HCT116 (cell line): ENCODE data around the gene TMEM164. TPM values are rescaled to one million over a fixed set of nuclear protein-coding genes. Genes with fewer than 3 reads are reported as not detected.

Source experiments
- ATAC-seq: fragments of 200-7000 bp; cut with Tn5 transposase; 2 replicates; pipeline ENCODE4 v1.9.1; 2020; ENCODE audit warnings: mild to moderate bottlenecking, moderate library complexity
- BruUV-seq: library from RNA; stranded (reverse); fragments of 400-500 nt; replicated peaks from 2 replicates; lab custom pipeline; 2021; lab: Mats Ljungman, UMichigan
- CTCF ChIA-PET: fragments of 300-600 bp; sonication (Branson Sonifier 250); formaldehyde crosslinking; loops from one replicate; lab custom pipeline; 2021; ENCODE audit warnings: antibody characterized with exemption; lab: Charles Lee
- POLR2A ChIA-PET: fragments of 300-600, 350-600 bp; sonication (Branson Sonifier 250); formaldehyde crosslinking; loops from one replicate; lab custom pipeline; 2021; ENCODE audit warnings: antibody characterized with exemption; lab: Charles Lee
- RAD21 ChIA-PET, 2 experiments: fragments of 300-600 bp; sonication (Branson Sonifier 250); formaldehyde crosslinking; loops; one replicate each; lab custom pipeline; 2023; ENCODE audit warnings: low total read pairs in 2 of 2; ENCODE audit not compliant: uncharacterized antibody in 2 of 2, unreplicated experiment in 2 of 2, low non-redundant PET in 1 of 2; lab: Charles Lee
- DNase-seq: peaks from one replicate; pipeline ENCODE4 v3.0.0-alpha.2; 2010; ENCODE audit warnings: low read depth, low spot score
- H2AFZ ChIP-seq: fragments of 200-600 bp; shearing (Covaris generic), sonication (generic); 2 replicates; pipeline ENCODE4 v1.6.1; 2017; ENCODE audit warnings: low read depth, mixed run types, mixed read lengths, antibody characterized with exemption, low read length; ENCODE audit not compliant: poor library complexity, severe bottlenecking
- H3K27ac ChIP-seq: 2 replicates; pipeline ENCODE4 v1.5.1; 2012; ENCODE audit warnings: low read depth, low read length
- H3K27me3 ChIP-seq: fragments of 200-600 bp; sonication (generic); 2 replicates; pipeline ENCODE4 v1.6.1; 2016; ENCODE audit warnings: mixed run types, low read length, mixed read lengths; ENCODE audit not compliant: insufficient read depth
- H3K36me3 ChIP-seq, 2 experiments: fragments of 200-500 bp in 1 of 2; fragments of 200-600 bp in 1 of 2; sonication (Bioruptor generic) in 1 of 2; sonication (generic) in 1 of 2; 2 replicates each; pipeline versions ENCODE4 v1.5.1 to v1.6.1; 2014 to 2016; ENCODE audit warnings: low read length in 2 of 2, inconsistent platforms in 1 of 2, mixed read lengths in 1 of 2, mixed run types in 1 of 2; ENCODE audit not compliant: insufficient read depth in 2 of 2, control insufficient read depth in 1 of 2
- H3K4me1 ChIP-seq, 2 experiments: fragments of 200-600 bp in 1 of 2; sonication (generic) in 1 of 2; 2 replicates each; pipeline versions ENCODE4 v1.5.1 to v1.6.1; 2012 to 2017; ENCODE audit warnings: low read length in 2 of 2, inconsistent platforms in 1 of 2, mild to moderate bottlenecking in 1 of 2, mixed read lengths in 1 of 2, mixed run types in 1 of 2, moderate library complexity in 1 of 2; ENCODE audit not compliant: insufficient read depth in 2 of 2, control insufficient read depth in 1 of 2
- H3K4me2 ChIP-seq: fragments of 200-600 bp; sonication (generic); 2 replicates; pipeline ENCODE4 v1.6.1; 2017; ENCODE audit warnings: mixed run types, low read length, mixed read lengths
- H3K4me3 ChIP-seq, 2 experiments: fragments of 200-600 bp in 1 of 2; sonication (generic) in 1 of 2; replicated peaks in 1 of 2; 2 replicates each; pipeline ENCODE4 v1.5.1; 2011 to 2016; ENCODE audit warnings: low read length in 2 of 2, control low read depth in 1 of 2, low read depth in 1 of 2, mild to moderate bottlenecking in 1 of 2, mixed read lengths in 1 of 2, mixed run types in 1 of 2
- H3K79me2 ChIP-seq: fragments of 200-600 bp; sonication (generic); 2 replicates; pipeline ENCODE4 v1.6.1; 2017; ENCODE audit warnings: mild to moderate bottlenecking, mixed run types, low read length, moderate library complexity, mixed read lengths; ENCODE audit not compliant: insufficient read depth
- H3K9ac ChIP-seq: fragments of 200-600 bp; sonication (generic); 2 replicates; pipeline ENCODE4 v1.6.1; 2016; ENCODE audit warnings: low read length, mixed read lengths
- H3K9me2 ChIP-seq: fragments of 200-600 bp; sonication (generic), shearing (Covaris generic); 2 replicates; pipeline ENCODE4 v1.6.1; 2017; ENCODE audit warnings: mixed run types, mild to moderate bottlenecking, moderate library complexity; ENCODE audit not compliant: insufficient read depth
- H3K9me3 ChIP-seq, 2 experiments: fragments of 200-500 bp in 1 of 2; fragments of 200-600 bp in 1 of 2; sonication (Bioruptor generic) in 1 of 2; sonication (generic) in 1 of 2; 2 replicates each; pipeline ENCODE4 v1.6.1; 2014 to 2017; ENCODE audit warnings: low read length in 2 of 2, mixed read lengths in 2 of 2, inconsistent platforms in 1 of 2, low read depth in 1 of 2, mild to moderate bottlenecking in 1 of 2, mixed run types in 1 of 2, moderate library complexity in 1 of 2; ENCODE audit not compliant: control insufficient read depth in 1 of 2, insufficient read depth in 1 of 2
- H4K20me1 ChIP-seq: fragments of 200-600 bp; sonication (generic), shearing (Covaris generic); 2 replicates; pipeline ENCODE4 v1.6.1; 2017; ENCODE audit warnings: mixed run types, mild to moderate bottlenecking, moderate library complexity; ENCODE audit not compliant: insufficient read depth
- CEBPB ChIP-seq: IDR thresholded peaks from 2 replicates; pipeline ENCODE4 v1.6.1; 2012; ENCODE audit warnings: low read depth
- CTCF ChIP-seq, 3 experiments: fragments of 200-600 bp in 1 of 3; sonication (generic) in 1 of 3; IDR thresholded peaks in 2 of 3; conservative IDR thresholded peaks in 1 of 3; 2 replicates each; pipeline ENCODE4 v1.5.1; 2012 to 2017; ENCODE audit warnings: low read depth in 2 of 3, low read length in 2 of 3, antibody characterized with exemption in 1 of 3, borderline replicate concordance in 1 of 3, control low read depth in 1 of 3, mild to moderate bottlenecking in 1 of 3, mixed read lengths in 1 of 3, mixed run types in 1 of 3, moderate library complexity in 1 of 3; ENCODE audit not compliant: insufficient read depth in 1 of 3
- EGR1 ChIP-seq: IDR thresholded peaks from 2 replicates; pipeline ENCODE4 v1.6.1; 2012; ENCODE audit warnings: low read depth
- RAD21 ChIP-seq: IDR thresholded peaks from 2 replicates; pipeline ENCODE4 v1.6.1; 2012; ENCODE audit warnings: low read depth, mild to moderate bottlenecking
- SIN3A ChIP-seq: IDR thresholded peaks from 2 replicates; pipeline ENCODE4 v1.6.1; 2012; ENCODE audit warnings: low read depth
- ZBTB33 ChIP-seq: IDR thresholded peaks from 2 replicates; pipeline ENCODE4 v1.6.1; 2011; ENCODE audit warnings: mild to moderate bottlenecking, low read length, moderate library complexity; ENCODE audit not compliant: insufficient replicate concordance; ENCODE audit errors: extremely low read depth
- intact Hi-C: fragments of 100-400 bp; cut with micrococcal nuclease; formaldehyde crosslinking; loops from 2 replicates; pipeline ENCODE4 v1.10.0; 2022
- total RNA-seq: library from RNA; stranded (reverse); gene quantifications from one replicate; pipeline ENCODE4 v1.2.1, GENCODE V29; 2021; ENCODE audit not compliant: unreplicated experiment

The TMEM164 gene
- total RNA-seq, 1 experiment from 2014 or later: 18.7 TPM

- Histone ChIP-seq H3K27me3 (no peaks in the 10 kb centered on the region), H3K9me3 (no peaks in the 10 kb centered on the region), H3K36me3 (no peaks in the 10 kb centered on the region), H2AFZ (no peak overlapping the region), H3K4me3 (no peak overlapping the region), H3K9ac (no peak overlapping the region), H3K9me2 (no peaks in the 10 kb centered on the region), H3K4me1 (peaks cover 17 to 49% of the 10 kb centered on the region in 2 experiments), H4K20me1 (no peaks in the 10 kb centered on the region), H3K27ac (no peak overlapping the region), H3K4me2 (0 out of 2 replicates have a peak overlapping the region, but pooled peaks have one; percentile 17), H3K79me2 (no peaks in the 10 kb centered on the region; the same call in 1 of the 2 replicates)
- ChIA-PET POLR2A (no interaction called here), RAD21 (no interaction called here), CTCF (no interaction called here)
- ATAC-seq (no peak), DNase-seq (no peak)
- TF ChIP-seq RAD21: no peak
- TF ChIP-seq CEBPB: no peak
- TF ChIP-seq ZBTB33: no peak
- no peak for TF ChIP-seq SIN3A
- TF ChIP-seq CTCF (IDR thresholded peaks at IDR 0.05 in 2 of 3, conservative IDR thresholded peaks at IDR 0.05 in 1 of 3; ENCODE audit: borderline replicate concordance in 1 of 3, insufficient read depth in 1 of 3, low read depth in 2 of 3, low read length in 2 of 3): peak in 2 of 3 experiments; percentile 28 to 42; a peak in 3 of 6 replicates
- TF ChIP-seq EGR1: no peak
- no TSS peak for BruUV-seq
- intact Hi-C loops: loop anchor here (10.0 kb wide), 1 partner anchor 103 kb away; the partner anchor contains the start of gene AMMECR1
Measured at GRCh38 chrX:110212299-110212698, 209.4 kb downstream of the TMEM164 start.
